Keratinocyte (primary cell): ENCODE measurements around the gene NUDC.
"Not testable (repeated sequence)": the region's sequence is repeated elsewhere in the genome, so short reads cannot be mapped to it uniquely, and the experiment has no call there.

Experiments
- EZH2 ChIP-seq: IDR thresholded peaks from one replicate; pipeline ENCODE4 v1.6.1; 2012; ENCODE audit warnings: inconsistent platforms, mild to moderate bottlenecking, low read length, moderate library complexity
- TF ChIP-seq, protein P1 (sequence below), 3 experiments: IDR thresholded peaks in 1 of 3; conservative IDR thresholded peaks in 1 of 3; optimal IDR thresholded peaks in 1 of 3; 2 replicates in 2 of 3; 3 replicates in 1 of 3; pipeline versions ENCODE3 to v1.5.1; 2011; ENCODE audit warnings: low read length in 3 of 3, mild to moderate bottlenecking in 3 of 3, moderate library complexity in 2 of 3, control low read depth in 1 of 3, inconsistent platforms in 1 of 3; ENCODE audit not compliant: insufficient read depth in 2 of 3; ENCODE audit errors: extremely low read depth in 1 of 3

DNA sequence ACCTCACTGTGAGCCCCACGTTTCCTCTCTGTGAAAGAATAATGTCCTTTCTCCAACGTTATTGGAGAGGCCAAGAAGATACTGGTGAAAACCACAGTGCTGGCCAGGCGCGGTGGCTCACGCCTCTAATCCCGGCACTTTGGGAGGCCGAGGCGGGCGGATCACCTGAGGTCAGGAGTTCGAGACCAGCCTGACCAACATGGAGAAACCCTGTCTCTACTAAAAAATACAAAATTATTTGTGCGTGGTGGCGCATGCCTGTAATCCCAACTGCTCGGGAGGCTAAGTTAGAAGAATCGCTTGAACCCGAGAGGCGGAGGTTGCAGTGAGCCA lies 27.1 kb downstream of the NUDC start:
- TF ChIP-seq, protein P1, sequence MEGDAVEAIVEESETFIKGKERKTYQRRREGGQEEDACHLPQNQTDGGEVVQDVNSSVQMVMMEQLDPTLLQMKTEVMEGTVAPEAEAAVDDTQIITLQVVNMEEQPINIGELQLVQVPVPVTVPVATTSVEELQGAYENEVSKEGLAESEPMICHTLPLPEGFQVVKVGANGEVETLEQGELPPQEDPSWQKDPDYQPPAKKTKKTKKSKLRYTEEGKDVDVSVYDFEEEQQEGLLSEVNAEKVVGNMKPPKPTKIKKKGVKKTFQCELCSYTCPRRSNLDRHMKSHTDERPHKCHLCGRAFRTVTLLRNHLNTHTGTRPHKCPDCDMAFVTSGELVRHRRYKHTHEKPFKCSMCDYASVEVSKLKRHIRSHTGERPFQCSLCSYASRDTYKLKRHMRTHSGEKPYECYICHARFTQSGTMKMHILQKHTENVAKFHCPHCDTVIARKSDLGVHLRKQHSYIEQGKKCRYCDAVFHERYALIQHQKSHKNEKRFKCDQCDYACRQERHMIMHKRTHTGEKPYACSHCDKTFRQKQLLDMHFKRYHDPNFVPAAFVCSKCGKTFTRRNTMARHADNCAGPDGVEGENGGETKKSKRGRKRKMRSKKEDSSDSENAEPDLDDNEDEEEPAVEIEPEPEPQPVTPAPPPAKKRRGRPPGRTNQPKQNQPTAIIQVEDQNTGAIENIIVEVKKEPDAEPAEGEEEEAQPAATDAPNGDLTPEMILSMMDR (optimal IDR thresholded peaks at IDR 0.05 in 1 of 3, IDR thresholded peaks at IDR 0.05 in 1 of 3, conservative IDR thresholded peaks at IDR 0.05 in 1 of 3; ENCODE audit: extremely low read depth in 1 of 3, insufficient read depth in 2 of 3, low read length in 3 of 3), result not testable (repeated sequence)
- TF ChIP-seq EZH2, result not testable (repeated sequence)
